CD4-positive, alpha-beta T cell (primary cell): ENCODE data around the gene RBM28. TPM values are rescaled to one million over a fixed set of nuclear protein-coding genes. Genes with fewer than 3 reads are reported as not detected.
A peak's percentile ranks its signal among the peaks of the same experiment; 100 is the strongest.

Source experiments
- ATAC-seq: fragments of 200-7000 bp; cut with Tn5 transposase; one replicate; pipeline ENCODE4 v1.10.0; 2022; ENCODE audit warnings: mild to moderate bottlenecking; ENCODE audit not compliant: poor library complexity
- CTCF ChIA-PET: fragments of 350-600 bp; sonication (Branson Sonifier 250); formaldehyde crosslinking; loops from one replicate; lab custom pipeline; 2021; ENCODE audit warnings: antibody characterized with exemption, inconsistent platforms; lab: Charles Lee
- POLR2A ChIA-PET: fragments of 350-600 bp; sonication (Branson Sonifier 250); formaldehyde crosslinking; loops from one replicate; lab custom pipeline; 2021; ENCODE audit warnings: antibody characterized with exemption, inconsistent platforms; lab: Charles Lee
- DNase-seq, 14 experiments: peaks; one replicate each; pipeline ENCODE4 v3.0.0-alpha.2; 2013 to 2020; ENCODE audit warnings: mixed read lengths in 2 of 14
- H3K27ac ChIP-seq, 2 donors: one replicate each; pipeline versions ENCODE4 v1.5.1 to v1.7.0; 2013; ENCODE audit warnings: low read length in 2 of 2, low read depth in 1 of 2, mild to moderate bottlenecking in 1 of 2
- H3K27me3 ChIP-seq, 2 experiments: 1 replicate in 1 of 2; 2 replicates in 1 of 2; pipeline versions ENCODE4 v1.6.1 to v1.7.0; 2013; ENCODE audit warnings: low read length in 2 of 2, control low read depth in 1 of 2, mild to moderate bottlenecking in 1 of 2, moderate library complexity in 1 of 2; ENCODE audit not compliant: insufficient read depth in 2 of 2, control insufficient read depth in 1 of 2
- H3K36me3 ChIP-seq: one replicate; pipeline ENCODE4 v1.6.1; 2013; ENCODE audit warnings: low read length, control low read depth; ENCODE audit not compliant: insufficient read depth
- H3K4me1 ChIP-seq: one replicate; pipeline ENCODE4 v1.6.1; 2013; ENCODE audit warnings: low read length, control low read depth; ENCODE audit not compliant: insufficient read depth
- H3K4me3 ChIP-seq: one replicate; pipeline ENCODE4 v1.5.1; 2013; ENCODE audit warnings: mild to moderate bottlenecking, low read length, moderate library complexity
- H3K9me3 ChIP-seq, 2 experiments: 1 replicate in 1 of 2; 2 replicates in 1 of 2; pipeline versions ENCODE4 v1.6.1 to v1.7.0; 2013; ENCODE audit warnings: low read length in 2 of 2, mild to moderate bottlenecking in 2 of 2, control low read depth in 1 of 2, moderate library complexity in 1 of 2; ENCODE audit not compliant: control insufficient read depth in 1 of 2, insufficient read depth in 1 of 2
- H3K27ac Mint-ChIP-seq: one replicate; pipeline ENCODE4 v1.8.0; 2020; ENCODE audit warnings: mixed read lengths
- H3K27me3 Mint-ChIP-seq: one replicate; pipeline ENCODE4 v1.8.0; 2021; ENCODE audit warnings: mixed read lengths
- H3K36me3 Mint-ChIP-seq: one replicate; pipeline ENCODE4 v1.8.0; 2021; ENCODE audit warnings: low read depth, mixed read lengths
- H3K4me1 Mint-ChIP-seq: one replicate; pipeline ENCODE4 v1.8.0; 2021; ENCODE audit warnings: low read depth, mixed read lengths
- H3K4me3 Mint-ChIP-seq: one replicate; pipeline ENCODE4 v1.8.0; 2020; ENCODE audit warnings: mild to moderate bottlenecking, mixed read lengths
- H3K9me3 Mint-ChIP-seq: one replicate; pipeline ENCODE4 v1.8.0; 2020; ENCODE audit warnings: mixed read lengths
- intact Hi-C, 2 experiments: fragments of 100-400 bp; cut with DNase I in 1 of 2; cut with micrococcal nuclease in 1 of 2; formaldehyde crosslinking; loops; one replicate each; pipeline versions ENCODE4 v1.15.1 to v1.9.0; 2023 to 2025; cut with DNase I, micrococcal nuclease
- total RNA-seq, 174 experiments: library from RNA in 2 of 174; stranded (reverse) in 2 of 174; gene quantifications; one replicate each; pipeline ENCODE4 v1.2.3 and lab custom pipeline; 2021 to 2026
- TF ChIP-seq, protein P1 (sequence below): fragments of 200-600 bp; IDR thresholded peaks from one replicate; pipeline ENCODE4 v1.8.0; 2022; ENCODE audit warnings: antibody characterized with exemption, mild to moderate bottlenecking

RBM28 gene
- total RNA-seq, 2 experiments from 2014 or later: 10.1 to 10.5 TPM

DNA sequence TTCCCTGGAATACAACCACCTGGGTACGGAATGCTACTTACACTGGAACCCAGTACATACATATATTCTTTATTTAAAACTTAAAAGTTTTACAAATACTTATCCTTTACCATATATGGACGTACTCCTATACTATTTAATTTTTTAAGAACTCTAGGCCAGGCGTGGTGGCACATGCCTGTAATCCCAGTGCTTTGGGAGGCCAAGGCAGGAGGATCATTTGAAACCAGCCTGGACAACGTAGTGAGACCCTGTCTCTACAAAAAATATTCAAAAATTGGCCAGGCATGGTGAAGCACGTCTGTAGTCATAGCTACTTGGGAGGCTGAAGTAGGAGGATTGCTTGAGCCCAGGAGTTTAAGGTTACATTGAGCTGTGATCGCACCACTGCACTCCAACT lies 2.0 kb downstream of the RBM28 start:
- Mint-ChIP-seq H3K27me3 (no peaks in the 10 kb centered on the region), H3K4me1 (peaks cover 48% of the 10 kb centered on the region), H3K4me3 (peak overlapping the region; percentile 97), H3K27ac (no peak overlapping the region), H3K36me3 (peaks cover 56% of the 10 kb centered on the region), H3K9me3 (no peaks in the 10 kb centered on the region)
- DNase-seq (no peak), ATAC-seq (no peak)
- H3K27ac ChIP-seq: no peak overlapping the region
- H3K4me3 ChIP-seq: no peak overlapping the region
- intact Hi-C loops: loop anchor here (5.0 to 10.0 kb wide), 9 partner anchors 66 to 1711 kb away; partner anchors contain the start of genes ZC3HC1 (in 2 of the 2), AHCYL2 (in 1 of the 2), ARF5 (in 1 of the 2) and GCC1 (in 1 of the 2)
- CTCF ChIA-PET: no interaction called here
- no peaks in the 10 kb centered on the region for H3K27me3 ChIP-seq
- H3K9me3 ChIP-seq: no peaks in the 10 kb centered on the region
- POLR2A ChIA-PET: interaction anchor here (1.1 kb wide), 1 partner anchor 10 kb away, joined by 4 read pairs; no protein-coding TSS in a partner anchor
- H3K36me3 ChIP-seq: peaks cover 26% of the 10 kb centered on the region
- TF ChIP-seq, protein P1, sequence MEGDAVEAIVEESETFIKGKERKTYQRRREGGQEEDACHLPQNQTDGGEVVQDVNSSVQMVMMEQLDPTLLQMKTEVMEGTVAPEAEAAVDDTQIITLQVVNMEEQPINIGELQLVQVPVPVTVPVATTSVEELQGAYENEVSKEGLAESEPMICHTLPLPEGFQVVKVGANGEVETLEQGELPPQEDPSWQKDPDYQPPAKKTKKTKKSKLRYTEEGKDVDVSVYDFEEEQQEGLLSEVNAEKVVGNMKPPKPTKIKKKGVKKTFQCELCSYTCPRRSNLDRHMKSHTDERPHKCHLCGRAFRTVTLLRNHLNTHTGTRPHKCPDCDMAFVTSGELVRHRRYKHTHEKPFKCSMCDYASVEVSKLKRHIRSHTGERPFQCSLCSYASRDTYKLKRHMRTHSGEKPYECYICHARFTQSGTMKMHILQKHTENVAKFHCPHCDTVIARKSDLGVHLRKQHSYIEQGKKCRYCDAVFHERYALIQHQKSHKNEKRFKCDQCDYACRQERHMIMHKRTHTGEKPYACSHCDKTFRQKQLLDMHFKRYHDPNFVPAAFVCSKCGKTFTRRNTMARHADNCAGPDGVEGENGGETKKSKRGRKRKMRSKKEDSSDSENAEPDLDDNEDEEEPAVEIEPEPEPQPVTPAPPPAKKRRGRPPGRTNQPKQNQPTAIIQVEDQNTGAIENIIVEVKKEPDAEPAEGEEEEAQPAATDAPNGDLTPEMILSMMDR: no peak
- H3K4me1 ChIP-seq: peaks cover 20% of the 10 kb centered on the region

GRCh38 chr7:128335730-128336129 lies 8.0 kb downstream of the RBM28 start:
- Histone ChIP-seq H3K4me3 (no peak overlapping the region), H3K36me3 (peaks cover 73% of the 10 kb centered on the region), H3K27ac (no peak overlapping the region), H3K27me3 (no peaks in the 10 kb centered on the region), H3K4me1 (no peaks in the 10 kb centered on the region), H3K9me3 (no peaks in the 10 kb centered on the region)
- CTCF ChIA-PET: no interaction called here
- H3K4me3 Mint-ChIP-seq: no peak overlapping the region
- ATAC-seq (no peak), DNase-seq (no peak)
- intact Hi-C loops: no loop called here
- TF ChIP-seq, protein P1: no peak
- H3K36me3 Mint-ChIP-seq: peaks cover 94% of the 10 kb centered on the region
- POLR2A ChIA-PET: interaction anchor here (1.1 kb wide), 1 partner anchor 73 kb away, joined by 3 read pairs; no protein-coding TSS in a partner anchor
- peaks cover 20% of the 10 kb centered on the region for H3K4me1 Mint-ChIP-seq
- peak overlapping the region; percentile 47 for H3K27ac Mint-ChIP-seq
- H3K9me3 Mint-ChIP-seq: no peaks in the 10 kb centered on the region
- no peaks in the 10 kb centered on the region for H3K27me3 Mint-ChIP-seq

GRCh38 chr7:128324368-128324680 lies 19.4 kb downstream of the RBM28 start:
- H3K27ac Mint-ChIP-seq: no peak overlapping the region
- Histone ChIP-seq H3K9me3 (no peaks in the 10 kb centered on the region), H3K4me1 (peaks cover 19% of the 10 kb centered on the region), H3K36me3 (peaks cover 72% of the 10 kb centered on the region), H3K27me3 (no peaks in the 10 kb centered on the region), H3K27ac (no peak overlapping the region), H3K4me3 (no peak overlapping the region)
- ATAC-seq (no peak), DNase-seq (no peak)
- CTCF ChIA-PET: no interaction called here
- H3K4me3 Mint-ChIP-seq: no peak overlapping the region
- no peaks in the 10 kb centered on the region for H3K9me3 Mint-ChIP-seq
- H3K4me1 Mint-ChIP-seq: peaks cover 21% of the 10 kb centered on the region
- POLR2A ChIA-PET: no interaction called here
- H3K36me3 Mint-ChIP-seq: peaks cover 96% of the 10 kb centered on the region
- TF ChIP-seq, protein P1: no peak
- no peaks in the 10 kb centered on the region for H3K27me3 Mint-ChIP-seq
- intact Hi-C loops: loop anchor here (5.0 to 10.0 kb wide), 2 partner anchors 612 to 930 kb away; partner anchors contain the start of gene ZNF800 (in 1 of the 2)
